HG02840 (cell line): Measurements from ENCODE around the gene KIF4A.

Experiments
- ATAC-seq: cut with Tn5 transposase; IDR thresholded peaks from one replicate; pipeline ENCODE4 v1.9.1; 2021; ENCODE audit warnings: mild to moderate bottlenecking, moderate library complexity, moderate number of reproducible peaks; ENCODE audit not compliant: unreplicated experiment, low FRiP score

KIF4A gene

DNA sequence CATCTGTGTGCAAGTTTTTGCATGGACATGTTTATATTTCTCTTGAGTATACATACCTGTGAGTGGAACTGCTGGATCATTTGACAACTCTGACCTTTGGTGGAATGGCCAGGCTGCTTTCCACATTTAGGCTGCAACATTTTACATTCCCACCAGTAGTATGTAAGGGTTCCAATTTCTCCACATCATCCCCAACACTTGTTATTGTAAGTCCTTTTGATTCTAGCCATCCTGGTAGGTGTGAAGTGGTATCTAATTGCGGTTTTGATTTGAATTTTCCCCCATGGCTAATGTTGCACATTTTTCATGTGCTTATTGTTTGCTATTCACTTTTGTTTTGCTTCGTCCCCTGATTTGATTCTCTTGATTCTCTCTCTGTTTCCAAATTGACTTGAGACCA, 171.1 kb downstream of the KIF4A start:
- no peak for ATAC-seq

DNA sequence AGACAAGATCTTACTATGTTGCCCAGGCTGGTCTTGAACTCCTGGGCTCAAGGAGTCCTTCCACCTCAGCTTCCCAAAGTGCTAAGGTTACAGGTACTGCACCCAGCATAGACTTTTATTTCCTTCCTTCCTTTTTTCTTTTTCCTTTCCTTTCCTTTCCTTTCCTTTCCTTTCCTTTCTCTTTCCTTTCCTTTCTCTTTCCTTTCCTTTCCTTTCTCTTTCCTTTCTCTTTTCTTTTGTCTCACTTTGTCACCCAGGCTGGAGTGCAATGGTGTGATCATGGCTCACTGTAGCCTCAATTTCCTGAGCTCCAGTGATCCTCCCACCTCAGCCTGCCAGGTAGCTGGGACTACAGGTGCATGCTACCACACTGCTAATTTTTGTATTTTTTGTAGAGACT, 174.1 kb downstream of the KIF4A start:
- no peak for ATAC-seq

DNA sequence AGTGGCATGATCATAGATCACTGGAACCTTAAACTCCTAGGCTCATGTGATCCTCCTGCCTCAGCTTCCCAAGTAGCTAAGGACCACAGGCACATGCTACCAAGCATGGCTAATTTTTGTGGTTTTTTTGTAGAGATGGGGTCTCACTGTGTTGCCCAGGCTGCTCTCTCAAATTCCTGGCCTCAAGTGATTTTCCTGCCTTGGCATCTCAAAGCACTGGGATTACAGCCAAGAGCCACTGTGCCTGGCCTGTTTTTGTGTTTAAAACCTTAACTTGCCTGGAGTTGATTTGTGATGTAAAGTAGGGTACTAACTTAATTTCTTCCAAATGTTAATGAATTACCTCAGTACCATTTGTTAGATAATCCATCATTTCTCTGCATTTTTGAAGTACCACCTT, 177.1 kb downstream of the KIF4A start:
- ATAC-seq: no peak

DNA sequence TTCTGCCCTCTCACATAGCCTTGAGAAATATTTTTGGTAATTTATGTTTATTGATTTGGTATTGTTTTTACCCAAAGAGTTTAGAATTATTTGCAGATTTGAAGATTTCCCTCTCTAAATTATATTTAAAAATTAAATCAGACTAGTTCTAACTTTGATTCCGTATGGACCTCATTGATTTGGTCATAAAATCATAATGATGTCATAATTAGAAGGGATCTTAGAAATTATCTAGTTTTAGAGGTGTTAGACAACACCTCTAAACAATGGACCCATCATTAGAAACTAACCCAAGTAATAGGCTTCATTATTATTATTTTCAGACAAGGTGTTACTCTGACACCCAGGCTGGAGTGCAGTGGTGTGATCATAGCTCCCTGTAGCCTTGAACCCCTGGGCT, 178.8 kb downstream of the KIF4A start:
- no peak for ATAC-seq
